ENCODE results near the gene RTL10.

Gene RTL10

DNA sequence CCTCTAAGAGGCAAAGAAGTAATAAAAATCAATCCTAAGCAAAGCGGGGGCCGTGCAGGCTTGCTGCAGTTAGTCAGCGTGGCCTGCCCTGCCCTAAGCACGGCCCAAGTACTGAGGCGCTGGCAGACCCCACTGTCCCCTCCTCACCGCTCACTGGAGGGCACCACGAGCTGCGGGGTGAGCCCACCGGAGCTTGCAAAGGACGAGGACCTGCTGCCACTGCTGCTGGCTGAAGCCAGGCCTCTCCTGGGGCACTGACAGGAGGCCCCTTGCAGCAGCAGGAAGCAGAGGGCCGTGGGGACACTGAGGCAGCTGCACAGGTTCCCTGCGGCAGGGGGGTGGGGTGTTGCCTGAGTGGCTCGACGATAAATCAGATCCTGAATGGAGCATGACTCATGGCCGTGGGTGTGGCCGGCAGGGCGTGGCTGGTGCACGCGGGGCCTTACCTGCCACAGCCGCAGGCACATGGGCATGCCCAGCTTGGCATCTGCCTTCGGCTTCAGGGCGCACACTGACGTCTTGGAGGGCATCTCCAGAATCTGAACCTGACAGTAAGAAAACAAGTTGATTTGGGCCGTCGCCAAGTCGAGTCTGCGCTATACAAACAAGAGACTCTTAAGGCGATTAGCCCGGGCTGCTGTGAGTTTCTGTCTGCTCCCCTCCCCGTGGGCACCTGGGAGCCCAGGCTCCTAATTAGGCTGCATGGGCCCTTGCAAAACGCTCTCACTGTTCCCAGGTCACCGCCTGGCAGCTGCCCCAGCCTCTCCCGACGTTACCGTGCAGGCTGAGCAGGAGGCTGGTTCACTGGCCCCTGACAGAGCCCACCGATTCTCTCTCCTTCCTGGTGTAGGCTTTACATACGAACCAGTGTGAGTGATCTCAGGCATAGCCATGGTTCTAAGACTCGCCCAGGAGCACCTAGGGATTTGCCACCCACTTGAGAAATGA is 48.2 kb downstream of the RTL10 start:
- ATAC-seq (replicated peaks; ENCODE audit: extremely low read depth, poor library complexity, severe bottlenecking) (no peak), DNase-seq (ENCODE audit: low spot score in 2 of 2) (no peak)
- no peaks in the 10 kb centered on the region for H3K27me3 Mint-ChIP-seq
- no peaks in the 10 kb centered on the region for H3K9me3 Mint-ChIP-seq
- peaks cover 6% of the 10 kb centered on the region for H3K36me3 Mint-ChIP-seq (ENCODE audit: insufficient read depth)
- H3K4me1 Mint-ChIP-seq, result peaks cover 9% of the 10 kb centered on the region
- H3K27ac Mint-ChIP-seq (ENCODE audit: low read depth), result no peak overlapping the region
- H3K4me3 Mint-ChIP-seq, result no peak overlapping the region

DNA sequence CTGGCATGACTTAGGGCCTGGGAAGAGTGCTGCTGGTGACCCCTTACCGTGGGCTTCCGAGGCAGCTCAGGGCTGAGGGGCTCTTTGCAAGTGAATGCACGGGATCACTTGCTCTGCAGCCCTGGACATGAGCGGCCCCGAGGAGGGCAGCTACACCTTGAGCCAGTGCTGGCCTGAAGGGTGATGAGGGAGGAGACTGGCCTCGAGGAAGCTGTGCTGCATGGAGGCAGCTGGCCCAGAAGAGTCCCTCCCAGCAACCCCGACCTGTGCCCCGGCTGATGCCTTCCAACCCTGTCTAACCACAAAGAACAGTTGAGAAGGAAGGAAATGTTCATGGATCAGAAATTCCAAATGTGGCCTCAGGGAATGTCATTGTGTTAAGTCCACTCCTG is 48.9 kb downstream of the RTL10 start:
- peaks cover 6% of the 10 kb centered on the region for H3K36me3 Mint-ChIP-seq (ENCODE audit: insufficient read depth)
- ATAC-seq (replicated peaks; ENCODE audit: extremely low read depth, poor library complexity, severe bottlenecking) (no peak), DNase-seq (ENCODE audit: low spot score in 2 of 2) (no peak)
- H3K9me3 Mint-ChIP-seq, result no peaks in the 10 kb centered on the region
- H3K4me3 Mint-ChIP-seq, result no peak overlapping the region
- H3K27ac Mint-ChIP-seq (ENCODE audit: low read depth), result no peak overlapping the region
- peaks cover 4% of the 10 kb centered on the region for H3K4me1 Mint-ChIP-seq
- H3K27me3 Mint-ChIP-seq, result no peaks in the 10 kb centered on the region

All from central memory CD8-positive, alpha-beta T cell (primary cell).